ENCODE results near the gene CAMK2A. TPM values are rescaled to one million over a fixed set of nuclear protein-coding genes. Genes with fewer than 3 reads are reported as not detected.

CAMK2A gene
- total RNA-seq, 4 donors from 2014 or later, result 1.4 to 6.9 (median 3.6) TPM

- 89 to 100% methylated on average over 1 to 4 of the region's 6 CpGs for WGBS, 2 donors (ENCODE audit: low coverage in 1 of 2)
- Histone ChIP-seq H3K9me3 (no peaks in the 10 kb centered on the region), H3K4me1 (peaks cover 0 to 18% (median 0%) of the 10 kb centered on the region in 3 donors), H3K36me3 (no peaks in the 10 kb centered on the region), H3K4me3 (no peak overlapping the region), H3K27ac (no peak overlapping the region), H3K27me3 (no peaks in the 10 kb centered on the region)
- no peak for ATAC-seq
- TF ChIP-seq EP300 (IDR thresholded peaks at IDR 0.05) (no peak), CTCF (IDR thresholded peaks at IDR 0.05) (no peak), POLR2A (IDR thresholded peaks at IDR 0.05) (no peak), POLR2AphosphoS5 (IDR thresholded peaks at IDR 0.05) (no peak)
Observed at GRCh38 chr5:150312518-150312917, 22.9 kb upstream of the CAMK2A start.

- no peak for ATAC-seq
- WGBS, 2 donors (ENCODE audit: low coverage in 1 of 2), result 85 to 90% methylated on average over 2 to 6 of the region's 7 CpGs
- Histone ChIP-seq H3K27me3 (no peaks in the 10 kb centered on the region), H3K4me1 (peaks cover 0 to 19% (median 0%) of the 10 kb centered on the region in 3 donors), H3K4me3 (no peak overlapping the region), H3K36me3 (no peaks in the 10 kb centered on the region), H3K27ac (no peak overlapping the region), H3K9me3 (no peaks in the 10 kb centered on the region)
- TF ChIP-seq POLR2A (IDR thresholded peaks at IDR 0.05), result no peak
- no peak for TF ChIP-seq POLR2AphosphoS5 (IDR thresholded peaks at IDR 0.05)
- TF ChIP-seq EP300 (IDR thresholded peaks at IDR 0.05), result no peak
- no peak for TF ChIP-seq CTCF (IDR thresholded peaks at IDR 0.05)
Observed at GRCh38 chr5:150311015-150311692, 21.6 kb upstream of the CAMK2A start.

DNA sequence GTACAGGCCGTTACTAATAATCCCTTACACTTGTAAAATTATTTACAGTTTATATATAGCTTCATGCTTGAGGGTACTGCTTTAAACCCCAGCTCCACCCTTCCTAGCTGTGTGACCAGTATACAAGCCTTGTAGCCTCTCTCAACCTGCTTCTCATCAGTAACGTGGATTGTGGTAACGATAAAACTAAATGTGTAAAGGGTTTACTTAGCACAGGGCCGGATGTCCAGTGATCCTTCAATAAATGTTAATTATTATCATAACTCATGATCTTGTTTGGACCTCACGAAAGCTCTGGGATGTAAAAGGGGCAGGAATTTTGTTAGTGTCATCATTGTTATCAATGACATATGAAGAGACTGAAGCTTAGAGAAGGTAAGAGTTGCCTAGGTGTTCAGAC, 20.7 kb upstream of the CAMK2A start:
- Histone ChIP-seq H3K4me1 (peaks cover 0 to 28% (median 0%) of the 10 kb centered on the region in 3 donors), H3K27me3 (no peaks in the 10 kb centered on the region), H3K36me3 (no peaks in the 10 kb centered on the region), H3K27ac (no peak overlapping the region), H3K4me3 (no peak overlapping the region), H3K9me3 (no peaks in the 10 kb centered on the region)
- WGBS, 2 donors (ENCODE audit: low coverage in 1 of 2), result 75 to 86% methylated on average over 5 of the region's 5 CpGs
- TF ChIP-seq POLR2AphosphoS5 (IDR thresholded peaks at IDR 0.05) (no peak), POLR2A (IDR thresholded peaks at IDR 0.05) (no peak), EP300 (IDR thresholded peaks at IDR 0.05) (no peak), CTCF (IDR thresholded peaks at IDR 0.05) (no peak)
- no peak for ATAC-seq

- no peak overlapping the region for H3K4me3 ChIP-seq
- TF ChIP-seq POLR2AphosphoS5 (IDR thresholded peaks at IDR 0.05) (no peak), POLR2A (IDR thresholded peaks at IDR 0.05) (no peak), CTCF (IDR thresholded peaks at IDR 0.05) (no peak), EP300 (IDR thresholded peaks at IDR 0.05) (no peak)
- H3K36me3 ChIP-seq, result no peaks in the 10 kb centered on the region
- no peak for ATAC-seq
- no peaks in the 10 kb centered on the region for H3K27me3 ChIP-seq
- peaks cover 0 to 32% (median 0%) of the 10 kb centered on the region in 3 donors for H3K4me1 ChIP-seq
- 75 to 87% methylated on average over 1 of the region's 1 CpG for WGBS, 2 donors (ENCODE audit: low coverage in 1 of 2)
- H3K9me3 ChIP-seq, result no peaks in the 10 kb centered on the region
- no peak overlapping the region for H3K27ac ChIP-seq
Observed at GRCh38 chr5:150309886-150310239, 20.3 kb upstream of the CAMK2A start.

All from gastroesophageal sphincter (tissue), 4 donors.